HFFc6 (cell line): Measurements from ENCODE around the gene TMSB10. TPM values are rescaled to one million over a fixed set of nuclear protein-coding genes. Genes with fewer than 3 reads are reported as not detected.

Experiments
- DNase-seq: peaks from one replicate; pipeline ENCODE4 v3.0.0-alpha.2; 2018
- H3K27ac Mint-ChIP-seq: 2 replicates; pipeline ENCODE4 v1.8.0; 2020; ENCODE audit warnings: mild to moderate bottlenecking, mixed read lengths
- H3K27me3 Mint-ChIP-seq: 2 replicates; pipeline ENCODE4 v1.8.0; 2021; ENCODE audit warnings: mild to moderate bottlenecking, moderate library complexity, mixed read lengths; ENCODE audit not compliant: insufficient read depth
- H3K36me3 Mint-ChIP-seq: 2 replicates; pipeline ENCODE4 v1.8.0; 2021; ENCODE audit warnings: low read depth, mixed read lengths
- H3K4me1 Mint-ChIP-seq: 2 replicates; pipeline ENCODE4 v1.8.0; 2020; ENCODE audit warnings: low read depth, mixed read lengths
- H3K4me3 Mint-ChIP-seq: 2 replicates; pipeline ENCODE4 v1.8.0; 2020; ENCODE audit warnings: mild to moderate bottlenecking, moderate library complexity, mixed read lengths
- H3K9me3 Mint-ChIP-seq: 2 replicates; pipeline ENCODE4 v1.8.0; 2020; ENCODE audit warnings: mild to moderate bottlenecking, mixed read lengths
- total RNA-seq, 6 experiments: library from RNA; stranded (reverse); fragmentation: NEBNext Ultra II Directional; extraction: Animal tissue kit (Norgen Biotek cat#: 25700); gene quantifications; 2 replicates in 1 of 6; 3 replicates in 5 of 6; pipeline ENCODE4 v1.2.3, GENCODE V29; 2021
- TF ChIP-seq, protein P1 (sequence below): fragments of 200-600 bp; sonication (generic); IDR thresholded peaks from 2 replicates; pipeline ENCODE4 v1.5.0; 2021; ENCODE audit warnings: antibody characterized with exemption, mild to moderate bottlenecking

The TMSB10 gene
- total RNA-seq, 6 experiments from 2014 or later, result 3,909 to 6,151 (median 5,325) TPM

DNA sequence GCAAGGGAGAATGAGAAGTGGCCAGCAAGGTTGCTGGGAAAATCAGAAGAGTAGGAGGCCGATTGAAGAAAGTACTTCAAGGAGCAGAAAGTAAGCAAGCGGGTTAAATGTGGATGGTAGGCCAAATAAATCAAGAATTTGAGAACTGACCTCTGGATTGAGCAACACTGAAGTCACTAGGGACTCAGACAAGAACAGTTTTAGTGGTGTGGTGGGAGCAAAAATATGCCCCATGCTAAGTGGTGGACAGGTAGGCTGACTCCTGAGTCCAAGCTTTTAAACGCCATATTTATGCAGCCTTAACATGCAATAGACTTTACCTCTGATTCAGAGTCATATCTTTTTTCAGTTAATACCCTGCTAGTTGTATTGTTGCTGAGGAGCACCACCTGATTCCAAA, 29.1 kb upstream of the TMSB10 start:
- peaks cover 5% of the 10 kb centered on the region; the same call in 1 of the 2 replicates for H3K36me3 Mint-ChIP-seq
- no peak overlapping the region for H3K4me3 Mint-ChIP-seq
- DNase-seq, result no peak
- TF ChIP-seq, protein P1, sequence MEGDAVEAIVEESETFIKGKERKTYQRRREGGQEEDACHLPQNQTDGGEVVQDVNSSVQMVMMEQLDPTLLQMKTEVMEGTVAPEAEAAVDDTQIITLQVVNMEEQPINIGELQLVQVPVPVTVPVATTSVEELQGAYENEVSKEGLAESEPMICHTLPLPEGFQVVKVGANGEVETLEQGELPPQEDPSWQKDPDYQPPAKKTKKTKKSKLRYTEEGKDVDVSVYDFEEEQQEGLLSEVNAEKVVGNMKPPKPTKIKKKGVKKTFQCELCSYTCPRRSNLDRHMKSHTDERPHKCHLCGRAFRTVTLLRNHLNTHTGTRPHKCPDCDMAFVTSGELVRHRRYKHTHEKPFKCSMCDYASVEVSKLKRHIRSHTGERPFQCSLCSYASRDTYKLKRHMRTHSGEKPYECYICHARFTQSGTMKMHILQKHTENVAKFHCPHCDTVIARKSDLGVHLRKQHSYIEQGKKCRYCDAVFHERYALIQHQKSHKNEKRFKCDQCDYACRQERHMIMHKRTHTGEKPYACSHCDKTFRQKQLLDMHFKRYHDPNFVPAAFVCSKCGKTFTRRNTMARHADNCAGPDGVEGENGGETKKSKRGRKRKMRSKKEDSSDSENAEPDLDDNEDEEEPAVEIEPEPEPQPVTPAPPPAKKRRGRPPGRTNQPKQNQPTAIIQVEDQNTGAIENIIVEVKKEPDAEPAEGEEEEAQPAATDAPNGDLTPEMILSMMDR, result no peak
- H3K27ac Mint-ChIP-seq, result no peak overlapping the region
- no peaks in the 10 kb centered on the region for H3K9me3 Mint-ChIP-seq
- peaks cover 40% of the 10 kb centered on the region for H3K4me1 Mint-ChIP-seq
- peaks cover 10% of the 10 kb centered on the region for H3K27me3 Mint-ChIP-seq

DNA sequence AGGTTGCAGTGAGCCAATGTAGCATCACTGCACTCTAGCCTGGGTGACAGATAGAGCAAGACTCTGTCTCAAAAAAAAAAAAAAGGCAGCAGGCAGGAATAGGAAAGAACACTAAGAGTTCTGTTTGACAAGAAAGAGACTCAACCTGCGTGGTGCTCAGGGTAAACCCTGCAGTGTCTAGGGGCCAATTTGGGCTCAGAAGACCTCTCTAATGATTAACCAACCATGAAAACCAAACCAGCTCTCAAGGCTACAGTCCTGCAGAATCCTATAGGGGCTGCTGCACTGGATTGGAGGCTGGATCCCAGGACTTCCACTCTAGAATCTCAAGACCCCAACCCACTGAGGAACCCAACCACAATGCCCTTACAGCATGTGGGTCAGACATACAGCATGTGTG, 27.0 kb upstream of the TMSB10 start:
- Mint-ChIP-seq H3K4me3 (no peak overlapping the region), H3K27me3 (peaks cover 10% of the 10 kb centered on the region), H3K27ac (no peak overlapping the region), H3K9me3 (no peaks in the 10 kb centered on the region), H3K4me1 (peaks cover 55% of the 10 kb centered on the region), H3K36me3 (peaks cover 5% of the 10 kb centered on the region; the same call in 1 of the 2 replicates)
- TF ChIP-seq, protein P1, result no peak
- no peak for DNase-seq

DNA sequence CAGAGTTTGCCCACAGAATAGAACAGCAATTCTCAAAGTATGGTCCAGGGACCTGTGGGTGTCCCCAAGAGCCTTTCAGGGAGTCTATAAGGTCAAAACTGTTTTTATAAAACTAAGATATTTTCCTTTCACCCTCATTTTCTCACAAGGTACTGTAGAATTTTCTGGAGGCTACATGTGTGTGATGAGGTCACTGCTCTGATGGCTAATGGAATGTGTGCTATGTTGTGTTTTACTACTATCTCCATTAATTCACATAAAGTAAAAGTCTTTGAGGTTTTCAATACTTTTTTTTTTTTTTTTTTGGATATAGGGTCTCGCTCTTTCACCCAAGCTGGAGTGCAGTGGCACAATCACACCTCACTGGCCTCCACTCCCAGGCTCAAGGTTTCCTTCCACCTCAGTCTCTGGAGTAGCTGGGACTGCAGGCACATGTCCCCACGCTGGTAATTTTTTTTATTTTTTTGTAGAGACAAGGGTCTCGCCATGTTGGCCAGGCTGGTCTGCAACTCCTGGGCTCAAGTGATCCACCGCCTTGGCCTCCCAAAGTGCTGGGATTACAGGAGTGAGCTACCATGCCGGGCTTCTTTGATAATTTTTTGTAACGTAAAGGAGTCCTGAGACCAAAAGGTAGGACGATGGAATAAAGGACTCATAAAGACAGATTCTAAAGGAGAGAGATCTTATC, 26.4 kb upstream of the TMSB10 start:
- DNase-seq, result no peak
- no peak overlapping the region for H3K27ac Mint-ChIP-seq

DNA sequence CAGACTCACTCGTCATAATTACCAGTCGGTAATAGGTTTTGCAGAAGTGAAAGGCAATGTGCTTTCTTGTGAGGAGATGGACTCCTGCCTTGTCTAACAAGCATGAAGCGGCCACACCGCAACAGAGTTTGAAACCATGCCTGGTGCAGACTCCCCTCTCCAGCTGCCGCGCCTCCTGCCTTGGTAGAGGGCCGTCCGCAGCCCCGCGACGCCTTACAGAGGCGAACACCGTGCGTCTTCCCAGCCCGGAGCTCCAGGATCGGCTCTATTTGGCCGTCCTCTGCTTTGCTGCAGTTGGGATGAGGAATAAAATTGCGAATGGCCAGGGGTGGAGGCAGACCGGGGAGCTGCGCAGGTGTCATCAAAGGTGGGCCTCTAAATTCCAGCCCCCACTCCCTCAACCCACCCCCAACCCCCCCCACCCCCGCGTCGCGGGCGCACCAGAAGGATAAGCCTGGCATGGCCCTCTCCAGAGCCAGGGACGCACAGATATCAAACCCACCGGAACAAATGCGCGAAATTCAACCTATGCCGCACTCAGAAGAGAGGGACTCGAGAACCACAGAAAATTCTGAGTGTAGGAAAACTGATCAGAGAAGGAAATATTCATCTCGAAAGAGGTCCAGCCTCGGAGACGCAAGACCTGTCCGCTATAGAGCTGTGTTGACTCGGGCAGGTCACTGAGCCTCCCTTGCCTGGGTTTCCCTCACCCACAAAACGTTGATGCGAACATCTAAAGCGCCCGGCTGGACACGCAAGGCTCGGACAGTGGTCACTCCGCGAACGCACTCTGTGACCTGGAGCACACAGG, 25.7 kb upstream of the TMSB10 start:
- Mint-ChIP-seq H3K4me1 (peaks cover 61% of the 10 kb centered on the region), H3K4me3 (peak overlapping the region; percentile 96), H3K9me3 (no peaks in the 10 kb centered on the region), H3K27ac (peak overlapping the region; percentile 77; the same call in 1 of the 2 replicates), H3K27me3 (peaks cover 8% of the 10 kb centered on the region), H3K36me3 (no peaks in the 10 kb centered on the region)
- TF ChIP-seq, protein P1, result no peak
- DNase-seq, result no peak

More for the DNA sequence above, 26.4 kb upstream of the TMSB10 start:
- Mint-ChIP-seq H3K4me1 (peaks cover 61% of the 10 kb centered on the region), H3K36me3 (peaks cover 5% of the 10 kb centered on the region; the same call in 1 of the 2 replicates), H3K9me3 (no peaks in the 10 kb centered on the region), H3K4me3 (peak overlapping the region; percentile 96), H3K27me3 (peaks cover 10% of the 10 kb centered on the region)
- TF ChIP-seq, protein P1, result no peak

DNA sequence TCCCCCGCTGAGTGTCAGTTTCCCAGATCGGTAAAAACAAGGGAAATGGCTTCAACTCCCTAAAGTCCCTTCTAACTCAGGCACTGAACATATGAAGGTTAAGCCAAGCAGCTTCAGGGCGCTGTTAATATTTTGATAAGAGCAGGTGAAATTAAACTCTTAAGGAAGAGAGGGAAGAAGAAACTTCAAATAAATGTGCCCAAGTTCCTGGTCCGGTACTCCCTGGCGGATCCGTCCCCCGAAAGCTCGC, 25.1 kb upstream of the TMSB10 start:
- H3K9me3 Mint-ChIP-seq, result no peaks in the 10 kb centered on the region
- TF ChIP-seq, protein P1, result no peak
- DNase-seq, result no peak
- H3K4me3 Mint-ChIP-seq, result peak overlapping the region; percentile 96
- peaks cover 55% of the 10 kb centered on the region for H3K4me1 Mint-ChIP-seq
- H3K27me3 Mint-ChIP-seq, result peaks cover 8% of the 10 kb centered on the region
- peak overlapping the region; percentile 77 for H3K27ac Mint-ChIP-seq
- no peaks in the 10 kb centered on the region for H3K36me3 Mint-ChIP-seq
